ENCODE results near the gene FRMD4A. TPM values are rescaled to one million over a fixed set of nuclear protein-coding genes. Genes with fewer than 3 reads are reported as not detected.

FRMD4A gene
- total and polyA plus RNA-seq, 10 of the 15 experiments (the other 5 are each of a cell fraction or from before 2014, with no cell fraction given), result 17.8 to 75.2 (median 39.1) TPM

DNA sequence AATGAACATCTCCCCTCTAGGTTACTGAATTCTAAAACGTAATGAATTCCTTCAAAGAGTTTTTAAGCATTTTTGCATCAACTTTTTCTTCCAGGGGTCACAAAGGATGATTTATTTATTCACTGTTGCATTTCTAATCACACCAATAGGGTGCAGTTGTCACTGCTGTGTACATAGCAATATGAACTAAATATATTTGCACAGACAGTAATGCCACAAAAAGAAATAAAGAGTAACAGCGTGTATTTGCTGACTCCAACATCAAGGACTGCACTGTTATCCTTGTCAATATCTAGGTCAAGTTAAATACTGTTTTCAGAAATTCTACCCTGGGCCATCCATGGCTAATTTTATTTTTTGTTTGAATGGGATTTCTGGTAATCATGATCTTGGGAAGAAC is 138.0 kb downstream of the FRMD4A start:
- ATAC-seq (no peak), FAIRE-seq (no peak), DNase-seq (ENCODE audit: low read depth, low spot score) (no peak)
- no peak overlapping the region for H2AFZ ChIP-seq (ENCODE audit: control insufficient read depth, low read depth, low read length)
- ChIA-PET POLR2A (no interaction called here), RAD21 (ENCODE audit: unreplicated experiment) (no interaction called here), CTCF (interaction anchor here (4.9 kb wide), 1 partner anchor 8 kb away, joined by 21 read pairs; no protein-coding TSS in a partner anchor), SMC1A (ENCODE audit: uncharacterized antibody, unreplicated experiment) (interaction anchor here (0.6 to 1.2 kb wide), 2 partner anchors 11 to 179 kb away, joined by 3 to 4 read pairs; no protein-coding TSS in a partner anchor)
- no peak overlapping the region for H3K4me2 ChIP-seq (ENCODE audit: control insufficient read depth, insufficient read depth)
- BruUV-seq (replicated peaks), result no TSS peak
- TF ChIP-seq SIN3A (IDR thresholded peaks at IDR 0.05; ENCODE audit: low read depth, low read length) (no peak), CBFB (IDR thresholded peaks at IDR 0.05; ENCODE audit: low read depth) (no peak), SPI1 (IDR thresholded peaks at IDR 0.05; ENCODE audit: borderline replicate concordance, insufficient read depth, low read depth, low read length) (no peak), NR2F1 (conservative IDR thresholded peaks at IDR 0.05) (no peak), BRCA1 (IDR thresholded peaks at IDR 0.05; ENCODE audit: low read depth, low read length) (no peak), LARP7 (IDR thresholded peaks at IDR 0.05) (no peak)
- TF ChIP-seq, protein P1, sequence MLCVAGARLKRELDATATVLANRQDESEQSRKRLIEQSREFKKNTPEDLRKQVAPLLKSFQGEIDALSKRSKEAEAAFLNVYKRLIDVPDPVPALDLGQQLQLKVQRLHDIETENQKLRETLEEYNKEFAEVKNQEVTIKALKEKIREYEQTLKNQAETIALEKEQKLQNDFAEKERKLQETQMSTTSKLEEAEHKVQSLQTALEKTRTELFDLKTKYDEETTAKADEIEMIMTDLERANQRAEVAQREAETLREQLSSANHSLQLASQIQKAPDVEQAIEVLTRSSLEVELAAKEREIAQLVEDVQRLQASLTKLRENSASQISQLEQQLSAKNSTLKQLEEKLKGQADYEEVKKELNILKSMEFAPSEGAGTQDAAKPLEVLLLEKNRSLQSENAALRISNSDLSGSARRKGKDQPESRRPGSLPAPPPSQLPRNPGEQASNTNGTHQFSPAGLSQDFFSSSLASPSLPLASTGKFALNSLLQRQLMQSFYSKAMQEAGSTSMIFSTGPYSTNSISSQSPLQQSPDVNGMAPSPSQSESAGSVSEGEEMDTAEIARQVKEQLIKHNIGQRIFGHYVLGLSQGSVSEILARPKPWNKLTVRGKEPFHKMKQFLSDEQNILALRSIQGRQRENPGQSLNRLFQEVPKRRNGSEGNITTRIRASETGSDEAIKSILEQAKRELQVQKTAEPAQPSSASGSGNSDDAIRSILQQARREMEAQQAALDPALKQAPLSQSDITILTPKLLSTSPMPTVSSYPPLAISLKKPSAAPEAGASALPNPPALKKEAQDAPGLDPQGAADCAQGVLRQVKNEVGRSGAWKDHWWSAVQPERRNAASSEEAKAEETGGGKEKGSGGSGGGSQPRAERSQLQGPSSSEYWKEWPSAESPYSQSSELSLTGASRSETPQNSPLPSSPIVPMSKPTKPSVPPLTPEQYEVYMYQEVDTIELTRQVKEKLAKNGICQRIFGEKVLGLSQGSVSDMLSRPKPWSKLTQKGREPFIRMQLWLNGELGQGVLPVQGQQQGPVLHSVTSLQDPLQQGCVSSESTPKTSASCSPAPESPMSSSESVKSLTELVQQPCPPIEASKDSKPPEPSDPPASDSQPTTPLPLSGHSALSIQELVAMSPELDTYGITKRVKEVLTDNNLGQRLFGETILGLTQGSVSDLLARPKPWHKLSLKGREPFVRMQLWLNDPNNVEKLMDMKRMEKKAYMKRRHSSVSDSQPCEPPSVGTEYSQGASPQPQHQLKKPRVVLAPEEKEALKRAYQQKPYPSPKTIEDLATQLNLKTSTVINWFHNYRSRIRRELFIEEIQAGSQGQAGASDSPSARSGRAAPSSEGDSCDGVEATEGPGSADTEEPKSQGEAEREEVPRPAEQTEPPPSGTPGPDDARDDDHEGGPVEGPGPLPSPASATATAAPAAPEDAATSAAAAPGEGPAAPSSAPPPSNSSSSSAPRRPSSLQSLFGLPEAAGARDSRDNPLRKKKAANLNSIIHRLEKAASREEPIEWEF (IDR thresholded peaks at IDR 0.05; ENCODE audit: insufficient replicate concordance, low read depth, low read length), result no peak
- H3K4me3 ChIP-seq, result no peak overlapping the region
- peaks cover 0 to 3% of the 10 kb centered on the region in 2 experiments; a peak in 2 of 4 replicates for H3K27me3 ChIP-seq (replicated peaks in 1 of 2; ENCODE audit: control insufficient read depth in 2 of 2, insufficient read depth in 2 of 2, low read length in 1 of 2)
- intact Hi-C loops (cut with micrococcal nuclease; ENCODE audit: unreplicated experiment) (no loop called here), in situ Hi-C loops (cut with MboI) (loop anchor here (10.0 kb wide), 1 partner anchor 632 kb away; no protein-coding TSS in a partner anchor)
- no peak overlapping the region for H3K27ac ChIP-seq (ENCODE audit: control insufficient read depth, insufficient read depth)
- H3K9ac ChIP-seq (ENCODE audit: control insufficient read depth, insufficient read depth, low read length), result no peak overlapping the region
- WGBS (ENCODE audit: insufficient coverage, insufficient replicate concordance, low lambda C conversion rate, missing lambda C conversion rate), result 15% methylated on average over 2 of the region's 2 CpGs
- H3K4me1 ChIP-seq (ENCODE audit: control insufficient read depth, insufficient read depth, low read length), result no peaks in the 10 kb centered on the region
- H4K20me1 ChIP-seq (ENCODE audit: control insufficient read depth, insufficient read depth), result no peaks in the 10 kb centered on the region
- no peaks in the 10 kb centered on the region for H3K9me3 ChIP-seq (replicated peaks; ENCODE audit: control insufficient read depth, insufficient read depth, low read length)
- H3K79me2 ChIP-seq (ENCODE audit: control insufficient read depth, insufficient read depth, low read length), result no peaks in the 10 kb centered on the region
- H3K36me3 ChIP-seq (ENCODE audit: control insufficient read depth in 2 of 2, insufficient read depth in 2 of 2, low read length in 1 of 2), result no peaks in the 10 kb centered on the region

Measured in GM12878 (cell line).